BLaER1 treated with 17β-estradiol and CSF1 and Interleukin-3, amounts not matched to agents 10 nM and 100 nM (cell line): ENCODE data around the gene HPS1.

Experiments used
- H3K27ac ChIP-seq, 11 experiments: shearing (Covaris generic); formaldehyde crosslinking; 2 replicates each; pipeline ENCODE4 v1.8.1; 2022
- H3K27me3 ChIP-seq, 11 experiments: shearing (Covaris generic); formaldehyde crosslinking; 2 replicates each; pipeline ENCODE4 v1.8.1; 2022
- H3K36me3 ChIP-seq, 11 experiments: shearing (Covaris generic); formaldehyde crosslinking; 2 replicates each; pipeline ENCODE4 v1.8.1; 2022
- H3K4me1 ChIP-seq, 10 experiments: shearing (Covaris generic); formaldehyde crosslinking; 2 replicates each; pipeline ENCODE4 v1.8.1; 2022
- H3K4me2 ChIP-seq, 11 experiments: shearing (Covaris generic); formaldehyde crosslinking; 2 replicates each; pipeline ENCODE4 v1.8.1; 2022
- H3K4me3 ChIP-seq, 10 experiments: shearing (Covaris generic); formaldehyde crosslinking; 2 replicates each; pipeline ENCODE4 v1.8.1; 2022
- H3K9ac ChIP-seq, 11 experiments: shearing (Covaris generic); formaldehyde crosslinking; 2 replicates each; pipeline ENCODE4 v1.8.1; 2022
- H3K9me3 ChIP-seq, 11 experiments: shearing (Covaris generic); formaldehyde crosslinking; replicated peaks in 1 of 11; 2 replicates each; pipeline ENCODE4 v1.8.1; 2022
- H4K20me1 ChIP-seq, 11 experiments: shearing (Covaris generic); formaldehyde crosslinking; 2 replicates each; pipeline ENCODE4 v1.8.1; 2022
- Cebpa-rat ChIP-seq, 11 experiments: shearing (Covaris generic); IDR thresholded peaks; 2 replicates each; pipeline ENCODE4 v1.8.1; 2022

HPS1 gene

DNA sequence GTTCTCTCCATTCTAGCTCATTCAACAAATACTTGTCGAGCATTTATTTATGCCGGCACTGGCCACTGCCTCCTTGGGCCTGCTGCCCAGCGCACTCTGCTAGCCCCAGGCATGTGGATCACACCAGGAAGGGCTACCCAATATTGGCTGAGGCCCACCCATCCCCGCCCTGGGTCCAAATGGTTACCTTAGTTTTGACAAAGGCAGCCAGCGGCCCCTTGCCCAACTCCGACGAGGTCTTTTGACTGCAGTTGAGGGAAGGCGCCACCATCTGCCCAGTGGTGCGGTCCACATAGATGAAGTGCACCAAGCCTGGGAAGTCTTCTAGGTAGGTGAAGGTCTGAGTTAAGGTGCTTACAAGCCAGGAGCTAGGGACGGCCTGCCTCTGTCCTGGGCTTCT lies 24.6 kb downstream of the HPS1 start:
- Histone ChIP-seq H3K4me2 (no peak overlapping the region), H3K4me3 (no peak overlapping the region), H3K27ac (no peak overlapping the region), H3K9me3 (no peaks in the 10 kb centered on the region), H4K20me1 (peaks cover 0 to 64% (median 3%) of the 10 kb centered on the region in 11 experiments; a peak in 10 of 22 replicates), H3K27me3 (no peaks in the 10 kb centered on the region), H3K36me3 (peaks cover 56 to 99% (median 92%) of the 10 kb centered on the region in 11 experiments), H3K9ac (no peak overlapping the region), H3K4me1 (peaks cover 0 to 9% (median 0%) of the 10 kb centered on the region in 10 experiments; a peak in 6 of 20 replicates)
- no peak for TF ChIP-seq Cebpa-rat (IDR thresholded peaks at IDR 0.05)

- H3K4me3 ChIP-seq, result no peak overlapping the region
- H4K20me1 ChIP-seq, result peaks cover 0 to 74% (median 0%) of the 10 kb centered on the region in 11 experiments; a peak in 9 of 22 replicates
- no peak overlapping the region for H3K4me2 ChIP-seq
- no peak overlapping the region for H3K27ac ChIP-seq
- no peak for TF ChIP-seq Cebpa-rat (IDR thresholded peaks at IDR 0.05)
- H3K9ac ChIP-seq, result no peak overlapping the region
- H3K27me3 ChIP-seq, result no peaks in the 10 kb centered on the region
- no peaks in the 10 kb centered on the region for H3K9me3 ChIP-seq
- H3K4me1 ChIP-seq, result peaks cover under 1 to 12% (median 3%) of the 10 kb centered on the region in 10 experiments; a peak in 18 of 20 replicates
- H3K36me3 ChIP-seq, result peaks cover 60 to 95% (median 82%) of the 10 kb centered on the region in 11 experiments
Observed at GRCh38 chr10:98420786-98421185, 25.9 kb downstream of the HPS1 start.

DNA sequence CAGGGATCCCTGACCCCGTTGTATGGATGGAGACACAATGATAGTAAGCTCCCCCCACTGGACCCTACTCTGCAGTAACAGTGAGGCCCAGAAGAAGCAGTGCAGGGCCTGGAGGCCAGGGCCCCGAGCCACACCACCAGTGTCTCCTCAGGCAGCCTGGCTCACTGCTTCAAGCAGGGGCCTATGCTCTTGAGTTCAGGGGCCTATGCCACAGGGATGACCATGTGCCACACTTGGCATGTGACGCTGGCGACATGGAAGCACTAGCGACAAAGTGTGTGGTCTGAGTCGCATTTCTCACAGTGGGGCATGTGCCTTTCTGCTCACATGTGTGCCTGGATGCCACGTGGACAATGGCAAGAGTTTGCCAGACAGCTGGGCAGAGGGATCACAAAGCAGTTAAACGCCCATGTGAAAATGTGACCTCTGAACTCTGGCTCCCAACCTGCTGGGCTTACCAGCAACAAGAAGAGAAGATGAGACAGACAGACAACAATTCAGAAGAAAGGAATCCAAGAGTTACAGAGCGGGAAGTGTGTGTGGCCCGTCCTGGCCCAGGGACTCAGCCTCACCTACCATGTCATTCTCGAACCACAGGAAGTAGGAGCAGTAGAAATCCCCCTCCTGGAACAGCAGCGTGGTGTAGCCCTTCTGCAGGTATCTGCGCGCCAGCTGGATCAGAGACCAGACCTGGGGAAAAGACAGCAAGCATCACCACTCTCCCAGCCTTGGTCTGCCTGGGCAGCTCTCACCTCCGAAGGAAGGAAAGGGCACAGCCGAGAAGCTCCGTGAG lies 27.1 kb downstream of the HPS1 start:
- H3K27ac ChIP-seq, result no peak overlapping the region
- H3K27me3 ChIP-seq, result no peaks in the 10 kb centered on the region
- no peak overlapping the region for H3K4me3 ChIP-seq
- peaks cover 53 to 84% (median 74%) of the 10 kb centered on the region in 11 experiments for H3K36me3 ChIP-seq
- no peak overlapping the region for H3K4me2 ChIP-seq
- no peak overlapping the region; a peak in 1 of 22 replicates for H3K9ac ChIP-seq
- peaks cover 12 to 23% (median 15%) of the 10 kb centered on the region in 10 experiments for H3K4me1 ChIP-seq
- no peak for TF ChIP-seq Cebpa-rat (IDR thresholded peaks at IDR 0.05)
- no peaks in the 10 kb centered on the region for H3K9me3 ChIP-seq
- H4K20me1 ChIP-seq, result peaks cover 0 to 66% (median 0%) of the 10 kb centered on the region in 11 experiments; a peak in 8 of 22 replicates

GRCh38 chr10:98418665-98419468 lies 27.9 kb downstream of the HPS1 start:
- Histone ChIP-seq H3K9ac (no peak overlapping the region), H3K4me3 (no peak overlapping the region), H3K4me2 (no peak overlapping the region), H3K36me3 (peaks cover 48 to 76% (median 71%) of the 10 kb centered on the region in 11 experiments), H3K4me1 (peaks cover 20 to 31% (median 22%) of the 10 kb centered on the region in 10 experiments), H3K27me3 (no peaks in the 10 kb centered on the region), H3K9me3 (no peaks in the 10 kb centered on the region), H3K27ac (no peak overlapping the region), H4K20me1 (peaks cover 0 to 63% (median 0%) of the 10 kb centered on the region in 11 experiments; a peak in 7 of 22 replicates)
- TF ChIP-seq Cebpa-rat (IDR thresholded peaks at IDR 0.05), result no peak

DNA sequence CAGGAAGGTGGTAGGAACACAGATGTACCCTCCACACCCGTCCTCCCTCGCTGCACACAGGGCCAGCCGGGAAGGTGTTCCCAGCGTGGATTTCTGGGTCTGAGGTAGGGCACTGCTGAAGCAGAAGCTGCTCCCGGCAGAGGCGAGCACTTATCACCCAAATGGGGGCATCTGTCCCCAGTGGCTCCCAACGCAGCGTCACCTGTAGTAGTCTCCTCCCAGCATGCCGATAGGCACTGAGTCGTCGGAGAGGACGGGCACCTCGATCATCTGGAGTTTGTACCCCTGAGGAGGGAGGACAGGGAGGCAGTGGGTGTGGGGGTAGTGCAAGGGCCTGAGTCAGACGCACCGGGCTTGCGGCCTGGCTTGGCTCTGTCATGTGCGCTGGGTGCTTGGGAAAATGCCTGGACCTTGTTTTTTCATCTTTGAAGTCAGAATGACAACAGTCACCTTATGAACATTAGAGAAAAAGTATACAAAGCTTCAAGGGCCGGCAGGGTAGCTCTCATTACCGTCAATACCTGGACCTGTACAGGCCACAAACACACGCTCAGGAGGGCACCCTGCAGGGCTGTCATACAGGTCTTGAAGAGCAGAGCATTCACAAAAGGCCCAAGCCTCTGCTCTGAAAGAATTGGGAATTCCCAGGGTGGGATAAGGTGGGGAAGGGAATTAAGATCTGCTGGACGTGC lies 28.6 kb downstream of the HPS1 start:
- no peak overlapping the region for H3K4me2 ChIP-seq
- no peak for TF ChIP-seq Cebpa-rat (IDR thresholded peaks at IDR 0.05)
- peaks cover 43 to 68% (median 64%) of the 10 kb centered on the region in 11 experiments for H3K36me3 ChIP-seq
- H3K27me3 ChIP-seq, result no peaks in the 10 kb centered on the region
- peaks cover 20 to 34% (median 24%) of the 10 kb centered on the region in 10 experiments for H3K4me1 ChIP-seq
- H4K20me1 ChIP-seq, result peaks cover 0 to 56% (median 0%) of the 10 kb centered on the region in 11 experiments; a peak in 6 of 22 replicates
- no peak overlapping the region for H3K27ac ChIP-seq
- no peak overlapping the region for H3K9ac ChIP-seq
- H3K4me3 ChIP-seq, result no peak overlapping the region
- no peaks in the 10 kb centered on the region for H3K9me3 ChIP-seq

- no peak for TF ChIP-seq Cebpa-rat (IDR thresholded peaks at IDR 0.05)
- Histone ChIP-seq H3K4me1 (peaks cover 20 to 34% (median 24%) of the 10 kb centered on the region in 10 experiments), H4K20me1 (peaks cover 0 to 53% (median 0%) of the 10 kb centered on the region in 11 experiments; a peak in 6 of 22 replicates), H3K27me3 (no peaks in the 10 kb centered on the region), H3K4me3 (no peak overlapping the region), H3K27ac (no peak overlapping the region), H3K4me2 (no peak overlapping the region), H3K9ac (no peak overlapping the region), H3K36me3 (peaks cover 40 to 62% (median 58%) of the 10 kb centered on the region in 11 experiments), H3K9me3 (no peaks in the 10 kb centered on the region)
Observed at GRCh38 chr10:98417481-98417959, 29.2 kb downstream of the HPS1 start.

DNA sequence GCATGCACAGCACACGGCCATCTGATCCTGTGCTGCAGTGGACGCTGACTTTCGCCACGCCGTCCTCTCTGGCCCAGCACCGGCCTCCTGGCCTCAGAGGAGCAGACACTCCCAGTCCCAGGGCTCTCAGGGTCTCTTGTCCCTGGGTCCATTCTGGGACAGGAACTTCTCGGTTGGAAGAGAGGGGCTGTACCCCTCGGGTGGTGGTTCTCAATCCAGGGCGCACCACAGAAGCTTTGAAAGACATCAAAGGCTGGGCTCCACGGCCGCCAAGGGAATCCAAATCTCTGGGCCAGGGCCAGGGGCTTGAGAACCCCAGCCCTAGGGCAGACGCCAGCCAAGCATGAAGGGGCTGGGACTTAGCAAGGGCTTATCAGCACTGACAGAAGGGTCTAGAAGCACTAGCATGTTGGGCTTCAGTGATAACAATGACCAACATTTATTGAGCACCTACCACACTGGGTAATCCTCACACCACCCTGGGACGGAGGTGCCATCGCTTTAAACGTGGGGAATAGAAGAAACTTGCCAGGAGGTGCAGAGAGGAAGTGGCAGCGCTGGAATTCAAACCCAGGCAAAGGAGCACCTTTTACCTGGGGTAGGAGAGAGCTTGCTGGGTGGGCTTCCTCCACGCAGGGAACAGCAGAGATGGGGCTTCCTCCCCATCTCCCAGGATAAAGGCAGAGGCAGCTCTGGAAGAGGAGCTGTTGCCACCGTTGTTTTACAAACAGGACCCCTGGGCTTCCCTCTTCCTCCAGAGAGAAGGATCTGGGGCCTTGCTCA lies 29.9 kb downstream of the HPS1 start:
- TF ChIP-seq Cebpa-rat (IDR thresholded peaks at IDR 0.05), result no peak
- Histone ChIP-seq H3K4me1 (peaks cover 21 to 41% (median 27%) of the 10 kb centered on the region in 10 experiments), H3K9ac (no peak overlapping the region), H3K27ac (no peak overlapping the region), H3K4me2 (no peak overlapping the region), H3K9me3 (no peaks in the 10 kb centered on the region), H3K27me3 (no peaks in the 10 kb centered on the region), H3K36me3 (peaks cover 37 to 56% (median 52%) of the 10 kb centered on the region in 11 experiments), H4K20me1 (peaks cover 0 to 46% (median 0%) of the 10 kb centered on the region in 11 experiments; a peak in 6 of 22 replicates), H3K4me3 (no peak overlapping the region)

DNA sequence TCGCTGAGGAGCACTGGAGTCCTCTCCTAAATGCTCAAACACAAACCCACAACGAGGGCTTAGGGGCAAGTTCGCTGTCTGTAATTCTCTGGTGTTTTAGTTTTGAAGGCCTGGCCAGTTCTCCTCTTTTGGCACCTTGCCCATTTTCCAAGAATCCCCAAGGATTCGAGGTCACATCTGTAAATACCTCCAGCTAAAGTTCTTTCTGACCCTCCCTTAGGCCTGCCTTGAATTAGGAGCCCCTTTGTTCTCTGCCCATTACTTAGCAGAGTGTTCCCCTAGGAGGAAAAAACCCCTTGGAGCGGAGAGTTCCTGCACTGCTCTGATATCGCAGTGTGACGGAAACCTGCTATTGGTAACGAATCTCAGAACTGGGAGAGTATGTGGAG lies 31.0 kb downstream of the HPS1 start:
- Histone ChIP-seq H3K36me3 (peaks cover 33 to 46% (median 44%) of the 10 kb centered on the region in 11 experiments), H4K20me1 (peaks cover 0 to 43% (median 0%) of the 10 kb centered on the region in 11 experiments; a peak in 6 of 22 replicates), H3K4me1 (peaks cover 21 to 41% (median 31%) of the 10 kb centered on the region in 10 experiments), H3K9me3 (no peaks in the 10 kb centered on the region), H3K27ac (peak overlapping the region in 3 of 11 experiments; percentile 13 to 74 (median 71); a peak in 2 of 22 replicates), H3K9ac (peak overlapping the region in 3 of 11 experiments; percentile 73 to 79 (median 77); a peak in 5 of 22 replicates), H3K27me3 (no peaks in the 10 kb centered on the region), H3K4me3 (peak overlapping the region in 1 of 10 experiments; percentile 72; a peak in 1 of 20 replicates), H3K4me2 (peak overlapping the region; percentile 81 to 96 (median 91); a peak in 19 of 22 replicates)
- no peak for TF ChIP-seq Cebpa-rat (IDR thresholded peaks at IDR 0.05)
